HG03439 (cell line): Measurements from ENCODE around the gene MTMR1.
A peak's percentile ranks its signal among the peaks of the same experiment; 100 is the strongest.

Experiments used
- ATAC-seq: cut with Tn5 transposase; IDR thresholded peaks from one replicate; pipeline ENCODE4 v1.9.1; 2021; ENCODE audit warnings: mild to moderate bottlenecking, moderate library complexity; ENCODE audit not compliant: unreplicated experiment

MTMR1 gene

DNA sequence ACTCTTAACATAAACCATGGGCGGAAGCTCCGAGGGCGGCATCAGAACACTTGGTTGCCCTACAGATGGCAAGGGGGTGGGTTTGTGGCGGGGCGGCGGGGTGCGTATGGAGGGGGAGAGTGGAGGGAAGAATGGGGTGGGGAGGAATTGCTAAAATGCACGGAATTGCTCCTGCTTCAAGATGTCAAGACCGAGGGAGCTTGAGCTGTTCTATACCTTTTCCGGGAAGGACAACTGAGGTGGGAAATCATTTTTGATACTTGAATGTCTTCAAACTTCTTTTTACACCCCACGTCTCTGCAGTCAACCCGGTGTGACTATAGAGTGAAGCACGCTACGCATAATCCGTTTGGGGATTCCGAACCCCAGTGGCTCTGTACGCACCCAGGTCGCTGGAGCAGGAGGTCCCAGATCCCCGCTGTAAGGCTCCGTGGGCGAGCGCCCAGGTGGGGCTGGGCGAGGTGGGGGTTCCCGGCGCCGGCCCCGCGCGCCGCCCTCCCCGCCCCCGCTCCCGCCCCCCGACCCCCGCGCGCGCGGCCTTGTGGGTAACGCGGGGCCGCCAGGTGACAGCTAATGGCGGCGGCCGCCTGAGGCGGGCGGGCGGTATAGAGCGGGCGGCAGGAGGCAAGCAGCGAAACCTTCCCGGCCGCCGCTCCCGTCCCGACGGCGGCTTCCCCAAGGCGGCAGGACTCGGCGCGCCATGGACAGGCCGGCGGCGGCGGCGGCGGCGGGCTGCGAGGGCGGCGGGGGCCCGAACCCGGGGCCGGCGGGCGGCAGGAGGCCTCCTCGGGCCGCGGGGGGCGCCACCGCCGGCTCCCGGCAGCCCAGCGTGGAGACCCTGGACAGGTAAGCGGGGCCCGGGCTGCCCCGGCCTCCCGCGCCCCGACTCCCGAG lies at the start of gene MTMR1:
Gene MTMR1, plus strand, starts transcription at position 566 of the 894 bp plus-strand sequence. Its CDS starts 135 bp downstream, at position 701.
- ATAC-seq, result peak; percentile 46

DNA sequence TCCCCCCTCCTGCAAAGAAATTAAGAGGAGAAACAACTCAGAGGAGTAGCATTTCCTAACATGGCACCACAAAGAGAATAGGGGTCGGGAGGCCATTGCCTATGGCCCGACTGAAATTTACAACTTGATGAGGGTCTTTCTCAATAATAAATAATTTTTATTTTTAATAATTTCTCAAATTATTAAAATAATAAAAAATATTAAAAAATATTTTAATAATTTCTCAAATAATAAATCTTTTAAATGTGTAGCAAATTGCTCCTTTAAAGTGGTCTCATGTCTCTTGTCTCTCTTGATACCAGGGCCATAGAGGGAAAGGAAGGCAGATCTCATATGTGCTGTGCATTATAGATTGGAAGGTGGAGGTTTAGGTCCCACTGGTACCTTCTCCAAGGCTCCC lies 49.2 kb upstream of the MTMR1 start:
- no peak for ATAC-seq

DNA sequence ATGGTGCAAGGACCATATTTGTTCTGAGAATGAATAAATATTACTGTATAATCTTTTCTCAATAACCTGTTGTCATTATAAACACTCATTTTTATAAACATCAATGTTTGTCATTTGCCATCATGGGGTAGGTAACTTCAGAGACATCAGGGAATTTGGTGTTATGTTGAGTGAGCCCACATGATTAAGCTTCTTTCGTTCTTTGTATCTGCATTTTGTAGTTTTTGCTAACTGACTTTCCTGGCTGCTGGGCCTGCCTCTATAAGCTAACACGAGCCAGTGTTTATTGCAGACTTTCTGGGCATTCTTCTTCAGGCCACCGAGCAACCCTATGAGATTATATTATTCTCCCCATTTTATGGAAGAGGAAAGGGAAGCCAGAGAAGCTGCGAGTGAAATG lies 48.8 kb upstream of the MTMR1 start:
- ATAC-seq, result no peak

DNA sequence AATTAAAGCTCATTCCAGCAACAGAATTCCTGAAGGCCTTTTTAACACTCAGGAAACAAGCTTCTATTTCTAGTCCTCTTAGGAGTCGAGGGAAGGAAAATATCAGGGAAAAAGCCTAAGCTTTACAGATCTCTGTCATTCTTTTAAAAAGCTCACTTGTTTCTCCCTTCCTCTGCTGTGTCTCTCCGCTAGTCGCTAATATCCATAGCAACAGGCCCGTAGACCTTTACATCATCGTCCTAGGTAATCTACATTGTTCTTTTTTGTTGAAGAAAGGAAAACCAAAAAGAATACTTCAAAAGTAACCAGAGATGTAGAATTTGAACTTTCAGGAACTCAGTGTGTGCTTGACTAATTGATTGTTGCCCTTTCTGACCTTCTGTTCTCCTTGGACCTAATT lies 45.9 kb upstream of the MTMR1 start:
- no peak for ATAC-seq

DNA sequence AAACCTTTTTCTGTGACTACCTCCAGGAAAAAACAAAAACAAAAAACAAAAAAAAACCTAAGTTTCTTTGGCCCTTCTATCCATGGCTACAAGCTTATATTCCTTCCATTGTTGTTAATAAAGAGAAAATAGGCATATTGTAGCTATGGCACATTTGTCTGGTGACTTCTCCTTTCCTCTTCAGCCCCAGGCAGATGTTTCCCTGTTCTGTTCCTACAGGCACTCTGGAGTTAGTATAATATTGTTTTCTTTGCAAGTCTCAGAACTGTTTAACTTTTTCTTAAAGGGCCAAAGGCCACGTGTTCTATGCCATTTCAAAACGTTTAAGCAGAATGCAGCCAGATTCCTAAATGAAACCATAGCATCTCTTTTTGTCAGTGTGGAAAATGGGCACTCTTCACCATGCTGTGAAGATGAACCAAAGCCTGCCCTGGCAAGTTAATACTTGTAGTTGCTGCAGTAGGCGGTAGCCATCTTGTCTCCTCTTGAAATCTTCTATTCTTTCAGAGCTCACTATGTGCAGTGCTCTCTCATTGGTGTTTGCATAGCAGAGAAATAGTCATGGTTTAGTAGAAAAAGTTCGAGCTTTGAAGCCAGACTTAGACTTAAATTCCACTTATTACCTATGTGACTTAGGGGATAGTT lies 44.8 kb upstream of the MTMR1 start:
- ATAC-seq, result no peak

DNA sequence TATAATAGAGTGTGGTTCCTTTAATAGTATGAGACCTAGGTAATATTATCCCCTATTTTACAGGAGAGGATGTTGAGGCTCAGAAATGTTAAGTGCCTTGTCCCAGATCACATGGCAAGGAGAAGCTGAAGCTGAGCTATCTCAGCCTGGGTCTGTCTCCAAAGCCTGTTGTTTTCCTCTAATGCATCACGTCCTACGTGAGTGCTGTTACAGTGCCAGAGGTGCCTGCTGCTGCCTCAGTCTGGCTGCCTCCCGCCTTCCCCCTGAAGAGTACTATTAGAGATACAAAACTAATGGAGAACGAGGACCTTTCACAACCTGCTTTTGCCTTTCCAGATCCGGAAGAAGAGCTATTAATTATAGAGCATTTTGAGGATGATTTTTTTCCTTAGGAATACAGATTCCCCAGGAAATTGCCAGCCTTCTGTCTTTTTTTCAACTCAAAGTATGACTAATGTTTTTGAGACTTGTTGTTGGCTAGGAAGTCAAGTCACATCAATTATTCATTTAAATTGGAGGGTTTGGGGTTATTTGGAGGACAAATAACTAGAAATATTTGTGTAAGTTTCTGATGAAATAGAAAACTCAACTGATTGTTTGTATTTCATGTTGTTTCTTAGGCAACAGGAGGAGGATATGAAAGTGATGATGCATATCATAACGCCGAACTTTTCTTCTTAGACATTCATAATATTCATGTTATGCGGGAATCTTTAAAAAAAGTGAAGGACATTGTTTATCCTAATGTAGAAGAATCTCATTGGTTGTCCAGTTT lies 43.9 kb upstream of the MTMR1 start:
- ATAC-seq, result no peak

DNA sequence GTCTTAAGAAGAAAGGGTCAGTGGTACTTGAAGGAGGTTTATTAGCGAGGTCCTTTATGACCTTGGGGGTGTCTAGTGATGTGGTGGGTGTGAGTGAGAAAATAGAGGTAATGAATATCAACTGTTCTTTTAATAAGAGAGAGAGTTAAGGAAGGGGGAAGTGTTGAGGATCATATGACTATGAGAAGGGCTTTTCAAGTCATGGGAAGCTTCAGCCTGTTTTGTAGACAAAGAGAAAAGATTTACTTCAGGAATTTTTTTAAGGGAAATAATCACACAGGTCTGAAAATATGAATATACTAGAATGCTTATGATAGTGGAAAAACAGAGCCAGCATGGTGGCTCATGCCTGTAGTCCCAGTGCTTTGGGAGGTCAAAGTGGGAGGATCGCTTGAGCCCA lies 41.3 kb upstream of the MTMR1 start:
- no peak for ATAC-seq

DNA sequence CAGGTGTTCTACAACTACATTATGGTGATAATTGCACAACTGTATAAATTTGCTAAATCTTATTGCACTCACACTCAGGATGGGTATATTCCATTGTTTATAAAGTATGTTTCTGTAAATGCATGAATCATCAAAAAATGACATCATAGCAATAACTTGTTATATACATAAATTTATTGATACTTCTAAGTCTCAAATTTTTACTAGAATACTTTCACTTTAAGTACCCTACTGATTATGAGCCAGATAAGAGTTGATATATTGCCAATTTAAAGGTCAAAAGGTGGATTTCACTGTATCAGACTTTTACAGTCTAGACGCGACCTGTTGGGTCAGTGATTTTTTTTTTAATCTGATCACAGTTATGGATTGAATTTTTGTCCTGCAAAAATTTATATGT lies 37.4 kb upstream of the MTMR1 start:
- ATAC-seq, result no peak

DNA sequence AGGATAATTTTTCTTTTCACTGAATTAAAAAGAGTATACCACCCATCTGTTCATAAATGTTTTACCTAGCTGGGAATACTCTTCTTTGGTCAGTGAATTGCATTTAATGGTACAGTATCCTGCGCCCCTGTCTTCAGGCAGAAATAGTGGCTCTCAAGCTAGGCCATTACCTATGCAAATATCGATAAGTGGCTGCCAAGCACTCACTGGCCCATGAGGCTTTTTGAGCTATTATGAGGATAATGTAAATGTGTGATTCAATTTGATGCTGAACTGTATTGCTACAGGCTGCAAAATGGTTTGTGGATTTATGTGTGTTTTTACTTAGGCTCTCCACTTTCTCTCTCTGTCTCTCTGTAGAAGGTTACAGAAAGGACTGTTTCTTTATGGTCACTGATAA lies 30.1 kb upstream of the MTMR1 start:
- no peak for ATAC-seq

DNA sequence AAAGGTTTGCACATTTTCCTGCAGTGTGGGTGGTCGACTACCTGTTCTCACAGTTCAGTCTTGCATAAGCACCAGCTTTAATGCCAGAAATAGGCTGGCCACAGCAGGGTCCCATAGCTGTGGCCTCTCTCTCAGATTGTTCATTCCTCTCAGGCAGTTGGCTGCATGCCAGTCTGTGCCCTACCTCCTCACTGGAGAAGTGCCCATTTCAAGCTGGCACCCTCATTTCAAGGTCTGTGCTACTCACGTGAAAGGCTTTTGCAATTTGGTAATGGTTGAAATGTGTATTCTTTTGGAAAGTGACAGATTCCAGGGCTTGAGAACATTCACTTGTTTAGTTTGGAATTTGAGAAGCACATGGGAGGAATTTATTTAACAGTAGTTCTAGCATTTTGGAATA lies 28.9 kb upstream of the MTMR1 start:
- no peak for ATAC-seq

DNA sequence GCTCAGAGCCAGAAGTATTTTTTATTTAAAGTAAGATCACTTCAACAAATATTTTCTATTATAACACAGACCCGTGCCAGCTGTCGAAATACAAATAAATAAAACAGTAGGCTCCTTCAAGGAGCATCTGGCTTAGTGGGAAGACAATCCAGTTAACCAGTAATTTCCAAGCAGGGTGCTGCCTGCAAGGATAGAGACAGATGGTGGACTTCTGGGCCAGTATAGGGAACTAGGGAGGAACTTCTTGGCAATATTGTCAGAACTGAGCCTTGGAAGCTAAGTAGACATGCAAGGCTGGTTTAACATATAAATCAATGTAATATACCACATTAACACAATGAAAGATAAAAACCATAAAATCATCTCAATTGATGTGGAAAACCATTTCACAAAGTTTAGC lies 17.0 kb upstream of the MTMR1 start:
- no peak for ATAC-seq

DNA sequence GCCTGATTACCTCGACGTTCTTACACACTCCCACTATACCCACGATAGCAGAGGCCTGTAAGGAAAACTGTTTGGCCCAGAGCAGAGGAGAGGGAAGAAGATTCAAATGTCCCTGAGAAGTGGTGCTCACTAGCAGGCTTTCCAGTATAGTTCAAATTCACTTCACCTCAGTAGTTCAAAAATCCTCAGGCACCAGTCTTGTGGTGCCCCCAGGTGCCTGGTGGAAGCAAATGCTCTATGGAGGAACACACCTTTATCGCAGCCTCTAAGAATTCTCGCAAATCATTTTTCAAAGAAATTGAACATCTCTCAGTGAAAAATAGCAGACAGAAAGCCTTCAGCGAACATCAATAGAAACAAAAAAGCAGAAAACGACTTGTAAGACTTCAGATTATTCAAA lies 12.2 kb upstream of the MTMR1 start:
- no peak for ATAC-seq

DNA sequence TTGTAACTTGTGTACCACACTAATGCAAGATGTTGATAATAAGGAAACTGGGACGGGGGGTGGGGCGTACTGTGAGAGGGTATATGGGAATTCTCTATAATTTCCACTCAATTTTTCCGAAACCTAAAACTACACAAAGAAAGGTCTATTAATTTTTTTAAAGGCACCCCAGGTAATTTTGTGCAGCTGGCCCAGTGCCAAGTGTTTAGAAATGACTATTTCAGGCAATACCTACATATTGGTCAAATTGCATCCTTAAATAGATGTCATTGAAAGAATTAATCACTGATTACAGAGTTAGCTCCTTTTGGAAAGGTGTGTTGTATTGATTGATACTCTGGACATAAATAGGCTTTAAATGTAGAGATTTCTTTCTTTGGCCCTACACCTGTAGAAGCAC lies 10.1 kb upstream of the MTMR1 start:
- no peak for ATAC-seq

DNA sequence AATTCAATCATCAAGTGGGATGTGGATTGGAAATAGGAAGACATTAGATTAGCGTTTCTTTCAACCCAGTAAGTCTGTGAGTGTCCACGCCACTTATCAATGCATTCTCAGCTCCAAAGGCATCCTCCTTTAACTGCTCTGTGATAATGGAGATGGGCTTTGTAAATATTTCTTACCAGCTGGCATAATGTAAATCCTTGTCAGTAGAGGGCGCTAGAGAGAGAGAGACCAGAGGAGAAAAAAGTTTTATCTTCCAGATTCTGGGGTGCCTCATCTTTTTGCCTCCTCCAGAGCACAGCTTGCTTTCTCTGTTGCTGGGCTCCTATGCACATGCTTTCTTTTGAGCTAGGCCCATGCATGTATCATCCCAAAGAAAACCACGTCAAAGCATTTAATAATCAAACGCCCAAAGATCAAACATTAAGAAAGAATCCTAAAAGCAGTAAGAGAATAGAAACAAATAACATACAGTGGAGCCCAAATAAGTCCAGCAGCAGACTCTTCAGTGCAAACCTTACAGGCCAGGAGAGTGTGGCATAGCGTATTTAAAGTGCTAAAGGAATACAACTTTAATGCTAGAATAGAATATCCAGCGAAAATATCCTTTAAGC lies 9.6 kb upstream of the MTMR1 start:
- ATAC-seq, result no peak

DNA sequence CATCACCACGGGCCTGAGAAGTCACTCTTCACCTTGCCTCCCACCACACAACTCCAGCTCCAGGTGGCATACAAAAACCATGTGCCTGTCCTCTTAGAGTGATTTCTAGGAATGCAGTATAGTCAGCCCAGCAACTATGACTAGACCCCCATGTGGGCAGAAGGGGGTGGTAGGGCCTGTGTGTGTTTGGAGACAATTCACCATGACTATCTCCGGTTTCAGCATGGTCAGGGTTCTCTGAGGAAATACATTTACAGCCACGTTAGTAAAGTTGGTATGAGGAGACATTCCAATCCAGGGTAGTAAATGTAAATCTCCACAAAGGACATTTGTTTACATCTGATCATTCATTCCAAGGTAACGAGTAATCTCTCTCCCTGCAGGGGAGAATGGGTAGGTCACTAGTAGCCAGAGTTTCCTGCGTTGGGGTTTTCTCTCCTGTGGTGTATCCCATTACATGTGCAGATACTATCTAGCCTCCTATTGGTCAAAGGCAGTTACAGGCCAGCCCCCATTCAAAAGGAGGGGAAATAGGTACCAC lies 4.2 kb upstream of the MTMR1 start:
- no peak for ATAC-seq

DNA sequence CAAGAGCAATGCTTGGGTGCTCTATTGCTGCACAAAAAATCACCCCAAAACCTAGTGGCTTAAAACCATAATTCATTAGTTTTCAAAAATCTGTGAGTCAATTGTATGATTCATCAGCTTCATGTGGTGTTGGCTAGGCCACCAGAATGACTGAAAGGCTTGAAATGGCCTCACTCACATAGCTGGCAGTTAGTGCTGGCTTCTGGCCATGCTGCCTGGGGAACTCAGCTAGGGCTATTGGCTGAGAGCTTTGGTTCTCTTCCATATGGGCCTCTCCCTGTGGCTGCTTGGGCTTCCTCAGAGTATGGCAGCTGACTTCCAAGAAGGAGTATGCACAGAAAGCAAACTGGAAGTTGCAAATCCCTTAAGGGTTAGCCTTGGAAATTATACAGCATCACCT lies 3.1 kb upstream of the MTMR1 start:
- no peak for ATAC-seq

DNA sequence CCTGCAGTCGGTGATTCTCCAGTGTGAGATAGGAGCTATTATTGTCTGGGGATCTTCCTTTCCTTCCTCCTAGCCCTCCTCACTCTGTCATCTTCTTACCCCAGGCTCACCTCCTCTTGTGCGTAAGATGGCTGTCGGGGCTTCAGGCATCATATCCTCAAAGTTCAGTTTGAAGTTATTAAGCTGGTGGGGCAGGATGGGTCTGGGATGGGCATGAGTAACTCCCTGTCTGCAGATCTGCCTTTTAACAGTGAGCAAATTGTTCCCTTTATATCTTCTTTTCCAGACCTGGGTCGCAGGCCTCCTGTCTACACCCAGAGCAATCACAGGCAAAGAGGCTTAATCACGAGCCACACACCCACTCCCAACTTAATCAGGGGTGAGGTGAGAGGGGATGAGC lies 900 bp upstream of the MTMR1 start:
- ATAC-seq, result no peak

DNA sequence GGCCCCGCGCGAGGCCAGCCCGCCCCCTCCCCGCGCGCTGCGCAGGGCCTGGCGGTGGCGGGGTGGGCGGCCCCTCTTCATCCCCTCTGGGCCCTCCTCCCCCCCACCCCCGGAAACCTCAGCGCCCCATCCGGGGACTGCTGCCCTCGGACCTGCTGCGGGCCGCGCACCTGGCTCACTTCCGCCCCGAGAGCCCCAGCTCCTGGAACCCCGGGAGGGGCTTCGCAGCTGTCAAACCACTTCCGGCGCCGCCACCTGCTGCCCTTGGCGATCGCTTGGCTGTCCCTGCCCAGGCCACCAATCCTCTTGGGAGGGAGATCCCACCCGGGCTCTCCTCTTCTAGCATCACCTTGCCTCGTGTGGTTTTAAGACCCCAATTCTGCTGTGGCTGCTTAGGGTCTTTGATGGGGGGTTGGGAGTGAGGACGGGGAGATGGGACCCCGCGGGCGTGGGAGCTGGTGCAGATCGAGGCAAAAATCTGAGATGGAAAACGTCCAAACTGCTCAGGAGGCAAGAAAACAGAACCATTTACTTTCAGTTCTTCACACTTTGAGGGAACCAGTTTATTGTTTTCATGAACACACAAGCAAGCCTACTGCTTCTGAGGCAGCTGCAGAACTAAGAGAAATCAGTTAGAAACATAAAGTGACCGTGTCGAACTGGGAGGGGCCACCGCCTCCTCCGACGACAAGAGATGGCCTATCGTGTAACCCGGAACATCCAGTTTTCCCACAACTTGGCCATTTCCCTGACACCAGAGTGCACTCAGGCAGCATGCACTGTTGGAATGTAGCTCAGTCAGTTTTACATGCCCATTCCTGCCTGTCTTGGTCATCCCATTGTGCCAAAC lies 754 bp downstream of the MTMR1 start:
- ATAC-seq, result peak; percentile 80

DNA sequence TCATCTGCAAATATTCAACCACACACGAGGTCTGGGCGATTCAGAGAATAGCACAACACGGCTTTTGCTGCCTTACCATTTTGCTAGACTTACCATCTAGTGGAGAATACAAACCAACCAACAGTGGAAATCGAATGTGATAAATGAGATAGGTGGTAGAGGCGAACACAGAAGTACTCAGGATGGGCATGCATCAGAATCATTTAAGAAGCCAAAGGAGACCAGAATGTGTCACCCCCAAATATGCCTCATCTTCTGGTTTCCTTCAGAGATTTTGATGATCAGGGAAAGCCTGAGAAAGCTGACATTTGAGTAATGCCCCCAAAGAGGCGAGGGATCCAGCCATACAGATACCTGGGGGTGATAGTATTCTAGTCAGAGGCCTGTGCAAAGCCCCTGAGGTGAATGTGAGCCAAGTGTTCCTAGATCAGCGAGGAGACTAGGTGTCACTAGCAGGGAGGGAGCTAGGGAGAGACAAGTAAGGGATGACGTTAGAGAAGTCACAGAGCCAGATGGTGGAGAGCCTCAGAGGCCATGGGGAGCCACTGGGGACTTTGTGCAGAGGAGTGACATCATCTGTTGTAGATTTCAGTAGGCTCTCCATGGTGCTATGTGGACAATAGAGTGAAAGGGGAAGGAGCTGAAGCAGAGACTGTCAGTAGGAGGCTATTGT lies 1.7 kb downstream of the MTMR1 start:
- no peak for ATAC-seq

DNA sequence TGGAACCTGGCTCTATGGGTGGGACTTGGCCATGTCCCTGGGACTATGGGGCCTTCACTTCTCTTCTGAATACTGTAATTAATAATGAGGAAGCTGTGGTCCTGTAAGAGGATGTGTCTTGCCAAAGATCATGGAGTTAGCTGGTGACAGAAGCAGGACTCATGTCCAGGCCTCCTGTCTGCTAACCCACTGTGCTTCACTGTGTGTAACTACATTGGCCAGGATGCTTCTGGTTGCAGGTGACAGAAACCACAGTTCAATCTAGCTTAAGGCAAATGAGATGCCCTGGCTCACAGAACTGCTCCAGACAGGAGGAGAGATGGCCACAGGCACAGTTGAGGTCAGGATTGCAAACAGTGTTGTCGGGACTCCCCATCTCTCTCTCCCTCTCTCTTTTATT lies 3.1 kb downstream of the MTMR1 start:
- no peak for ATAC-seq
